HCT116 (cell line): Measurements from ENCODE around the gene ADGRG1. TPM values are rescaled to one million over a fixed set of nuclear protein-coding genes. Genes with fewer than 3 reads are reported as not detected.

Experiments
- ATAC-seq: fragments of 200-7000 bp; cut with Tn5 transposase; 2 replicates; pipeline ENCODE4 v1.9.1; 2020; ENCODE audit warnings: mild to moderate bottlenecking, moderate library complexity
- BruUV-seq: library from RNA; stranded (reverse); fragments of 400-500 nt; replicated peaks from 2 replicates; lab custom pipeline; 2021; lab: Mats Ljungman, UMichigan
- CTCF ChIA-PET: fragments of 300-600 bp; sonication (Branson Sonifier 250); formaldehyde crosslinking; loops from one replicate; lab custom pipeline; 2021; ENCODE audit warnings: antibody characterized with exemption; lab: Charles Lee
- POLR2A ChIA-PET: fragments of 300-600, 350-600 bp; sonication (Branson Sonifier 250); formaldehyde crosslinking; loops from one replicate; lab custom pipeline; 2021; ENCODE audit warnings: antibody characterized with exemption; lab: Charles Lee
- RAD21 ChIA-PET, 2 experiments: fragments of 300-600 bp; sonication (Branson Sonifier 250); formaldehyde crosslinking; loops; one replicate each; lab custom pipeline; 2023; ENCODE audit warnings: low total read pairs in 2 of 2; ENCODE audit not compliant: uncharacterized antibody in 2 of 2, unreplicated experiment in 2 of 2, low non-redundant PET in 1 of 2; lab: Charles Lee
- DNase-seq: peaks from one replicate; pipeline ENCODE4 v3.0.0-alpha.2; 2010; ENCODE audit warnings: low read depth, low spot score
- H2AFZ ChIP-seq: fragments of 200-600 bp; shearing (Covaris generic), sonication (generic); 2 replicates; pipeline ENCODE4 v1.6.1; 2017; ENCODE audit warnings: low read depth, mixed run types, mixed read lengths, antibody characterized with exemption, low read length; ENCODE audit not compliant: poor library complexity, severe bottlenecking
- H3K27ac ChIP-seq: 2 replicates; pipeline ENCODE4 v1.5.1; 2012; ENCODE audit warnings: low read depth, low read length
- H3K27me3 ChIP-seq: fragments of 200-600 bp; sonication (generic); 2 replicates; pipeline ENCODE4 v1.6.1; 2016; ENCODE audit warnings: mixed run types, low read length, mixed read lengths; ENCODE audit not compliant: insufficient read depth
- H3K36me3 ChIP-seq, 2 experiments: fragments of 200-500 bp in 1 of 2; fragments of 200-600 bp in 1 of 2; sonication (Bioruptor generic) in 1 of 2; sonication (generic) in 1 of 2; 2 replicates each; pipeline versions ENCODE4 v1.5.1 to v1.6.1; 2014 to 2016; ENCODE audit warnings: low read length in 2 of 2, inconsistent platforms in 1 of 2, mixed read lengths in 1 of 2, mixed run types in 1 of 2; ENCODE audit not compliant: insufficient read depth in 2 of 2, control insufficient read depth in 1 of 2
- H3K4me1 ChIP-seq, 2 experiments: fragments of 200-600 bp in 1 of 2; sonication (generic) in 1 of 2; 2 replicates each; pipeline versions ENCODE4 v1.5.1 to v1.6.1; 2012 to 2017; ENCODE audit warnings: low read length in 2 of 2, inconsistent platforms in 1 of 2, mild to moderate bottlenecking in 1 of 2, mixed read lengths in 1 of 2, mixed run types in 1 of 2, moderate library complexity in 1 of 2; ENCODE audit not compliant: insufficient read depth in 2 of 2, control insufficient read depth in 1 of 2
- H3K4me2 ChIP-seq: fragments of 200-600 bp; sonication (generic); 2 replicates; pipeline ENCODE4 v1.6.1; 2017; ENCODE audit warnings: mixed run types, low read length, mixed read lengths
- H3K4me3 ChIP-seq, 2 experiments: fragments of 200-600 bp in 1 of 2; sonication (generic) in 1 of 2; replicated peaks in 1 of 2; 2 replicates each; pipeline ENCODE4 v1.5.1; 2011 to 2016; ENCODE audit warnings: low read length in 2 of 2, control low read depth in 1 of 2, low read depth in 1 of 2, mild to moderate bottlenecking in 1 of 2, mixed read lengths in 1 of 2, mixed run types in 1 of 2
- H3K79me2 ChIP-seq: fragments of 200-600 bp; sonication (generic); 2 replicates; pipeline ENCODE4 v1.6.1; 2017; ENCODE audit warnings: mild to moderate bottlenecking, mixed run types, low read length, moderate library complexity, mixed read lengths; ENCODE audit not compliant: insufficient read depth
- H3K9ac ChIP-seq: fragments of 200-600 bp; sonication (generic); 2 replicates; pipeline ENCODE4 v1.6.1; 2016; ENCODE audit warnings: low read length, mixed read lengths
- H3K9me2 ChIP-seq: fragments of 200-600 bp; sonication (generic), shearing (Covaris generic); 2 replicates; pipeline ENCODE4 v1.6.1; 2017; ENCODE audit warnings: mixed run types, mild to moderate bottlenecking, moderate library complexity; ENCODE audit not compliant: insufficient read depth
- H3K9me3 ChIP-seq, 2 experiments: fragments of 200-500 bp in 1 of 2; fragments of 200-600 bp in 1 of 2; sonication (Bioruptor generic) in 1 of 2; sonication (generic) in 1 of 2; 2 replicates each; pipeline ENCODE4 v1.6.1; 2014 to 2017; ENCODE audit warnings: low read length in 2 of 2, mixed read lengths in 2 of 2, inconsistent platforms in 1 of 2, low read depth in 1 of 2, mild to moderate bottlenecking in 1 of 2, mixed run types in 1 of 2, moderate library complexity in 1 of 2; ENCODE audit not compliant: control insufficient read depth in 1 of 2, insufficient read depth in 1 of 2
- H4K20me1 ChIP-seq: fragments of 200-600 bp; sonication (generic), shearing (Covaris generic); 2 replicates; pipeline ENCODE4 v1.6.1; 2017; ENCODE audit warnings: mixed run types, mild to moderate bottlenecking, moderate library complexity; ENCODE audit not compliant: insufficient read depth
- CEBPB ChIP-seq: IDR thresholded peaks from 2 replicates; pipeline ENCODE4 v1.6.1; 2012; ENCODE audit warnings: low read depth
- CTCF ChIP-seq, 3 experiments: fragments of 200-600 bp in 1 of 3; sonication (generic) in 1 of 3; IDR thresholded peaks in 2 of 3; conservative IDR thresholded peaks in 1 of 3; 2 replicates each; pipeline ENCODE4 v1.5.1; 2012 to 2017; ENCODE audit warnings: low read depth in 2 of 3, low read length in 2 of 3, antibody characterized with exemption in 1 of 3, borderline replicate concordance in 1 of 3, control low read depth in 1 of 3, mild to moderate bottlenecking in 1 of 3, mixed read lengths in 1 of 3, mixed run types in 1 of 3, moderate library complexity in 1 of 3; ENCODE audit not compliant: insufficient read depth in 1 of 3
- EGR1 ChIP-seq: IDR thresholded peaks from 2 replicates; pipeline ENCODE4 v1.6.1; 2012; ENCODE audit warnings: low read depth
- ELF1 ChIP-seq: IDR thresholded peaks from 2 replicates; pipeline ENCODE4 v1.6.1; 2012; ENCODE audit warnings: low read depth, borderline replicate concordance
- EZH2phosphoT487 ChIP-seq: fragments of 200-600 bp; IDR thresholded peaks from 2 replicates; pipeline ENCODE4 v1.6.1; 2018; ENCODE audit warnings: antibody characterized with exemption, borderline replicate concordance
- FOSL1 ChIP-seq: IDR thresholded peaks from 2 replicates; pipeline ENCODE4 v1.6.1; 2012; ENCODE audit warnings: low read depth
- JUND ChIP-seq: IDR thresholded peaks from 2 replicates; pipeline ENCODE4 v1.6.1; 2012
- MAX ChIP-seq: IDR thresholded peaks from 2 replicates; pipeline ENCODE4 v1.6.1; 2012
- POLR2A ChIP-seq: IDR thresholded peaks from 2 replicates; pipeline ENCODE4 v1.7.0; 2011; ENCODE audit warnings: borderline replicate concordance; ENCODE audit not compliant: insufficient read depth, insufficient read length; ENCODE audit errors: extremely low read depth
- POLR2AphosphoS5 ChIP-seq: IDR thresholded peaks from 2 replicates; pipeline ENCODE4 v1.6.1; 2011; ENCODE audit warnings: mild to moderate bottlenecking, low read depth, low read length, moderate library complexity
- RAD21 ChIP-seq: IDR thresholded peaks from 2 replicates; pipeline ENCODE4 v1.6.1; 2012; ENCODE audit warnings: low read depth, mild to moderate bottlenecking
- SIN3A ChIP-seq: IDR thresholded peaks from 2 replicates; pipeline ENCODE4 v1.6.1; 2012; ENCODE audit warnings: low read depth
- SP1 ChIP-seq: IDR thresholded peaks from 2 replicates; pipeline ENCODE4 v1.6.1; 2012; ENCODE audit warnings: low read depth
- SRF ChIP-seq: IDR thresholded peaks from 2 replicates; pipeline ENCODE4 v1.6.1; 2012; ENCODE audit warnings: low read depth
- TCF7L2 ChIP-seq: IDR thresholded peaks from 2 replicates; pipeline ENCODE4 v1.7.0; 2011; ENCODE audit warnings: borderline replicate concordance, inconsistent platforms; ENCODE audit not compliant: insufficient read depth, insufficient read length; ENCODE audit errors: extremely low read depth
- YY1 ChIP-seq: IDR thresholded peaks from 2 replicates; pipeline ENCODE4 v1.6.1; 2011; ENCODE audit warnings: low read length, low read depth, moderate library complexity, mild to moderate bottlenecking; ENCODE audit not compliant: insufficient replicate concordance; ENCODE audit errors: extremely low read depth
- ZBTB33 ChIP-seq: IDR thresholded peaks from 2 replicates; pipeline ENCODE4 v1.6.1; 2011; ENCODE audit warnings: mild to moderate bottlenecking, low read length, moderate library complexity; ENCODE audit not compliant: insufficient replicate concordance; ENCODE audit errors: extremely low read depth
- ZFX ChIP-seq: fragments of 450-650 bp; IDR thresholded peaks from 2 replicates; pipeline ENCODE4 v1.6.1; 2017
- ZNF274 ChIP-seq: fragments of 200-500 bp; sonication (Bioruptor generic); IDR thresholded peaks from 2 replicates; pipeline ENCODE4 v1.6.1; 2014; ENCODE audit warnings: mild to moderate bottlenecking, low read depth, low read length, inconsistent platforms
- intact Hi-C: fragments of 100-400 bp; cut with micrococcal nuclease; formaldehyde crosslinking; loops from 2 replicates; pipeline ENCODE4 v1.10.0; 2022
- total RNA-seq: library from RNA; stranded (reverse); gene quantifications from one replicate; pipeline ENCODE4 v1.2.1, GENCODE V29; 2021; ENCODE audit not compliant: unreplicated experiment

The ADGRG1 gene
- total RNA-seq, 1 experiment from 2014 or later = 36.4 TPM

- H3K79me2 ChIP-seq = no peaks in the 10 kb centered on the region
- no peak for TF ChIP-seq CEBPB
- no peak for TF ChIP-seq ZNF274
- TF ChIP-seq ZBTB33 = no peak
- TF ChIP-seq SP1 = no peak
- no peak for TF ChIP-seq TCF7L2
- no peak for TF ChIP-seq EZH2phosphoT487
- TF ChIP-seq EGR1 = no peak
- no peak for TF ChIP-seq FOSL1
- TF ChIP-seq MAX = no peak
- no peak for TF ChIP-seq YY1
- no peak for TF ChIP-seq RAD21
- no peak for TF ChIP-seq POLR2A
- no peak for TF ChIP-seq SIN3A
- no peak for TF ChIP-seq ELF1
- no peak for TF ChIP-seq ZFX
- TF ChIP-seq CTCF (IDR thresholded peaks at IDR 0.05 in 2 of 3, conservative IDR thresholded peaks at IDR 0.05 in 1 of 3; ENCODE audit: borderline replicate concordance in 1 of 3, insufficient read depth in 1 of 3, low read depth in 2 of 3, low read length in 2 of 3) = no peak
- no peak for TF ChIP-seq POLR2AphosphoS5
- TF ChIP-seq JUND = no peak
- no peak for TF ChIP-seq SRF
- TF ChIP-seq, all 23 proteins: peak for 0
- DNase-seq = no peak
- ATAC-seq = no peak
- intact Hi-C loops = no loop called here
- no peaks in the 10 kb centered on the region for H3K9me3 ChIP-seq
- H3K4me3 ChIP-seq = no peak overlapping the region
- no peaks in the 10 kb centered on the region for H3K9me2 ChIP-seq
- H3K9ac ChIP-seq = no peak overlapping the region
- no peak overlapping the region for H3K4me2 ChIP-seq
- H4K20me1 ChIP-seq = no peaks in the 10 kb centered on the region
- ChIA-PET CTCF (interaction anchor here (0.8 to 2.9 kb wide), 2 partner anchors 8 to 39 kb away, joined by 3 to 18 read pairs; no protein-coding TSS in a partner anchor), POLR2A (no interaction called here), RAD21 (no interaction called here)
- H3K27me3 ChIP-seq = no peaks in the 10 kb centered on the region
- BruUV-seq = no TSS peak
- H2AFZ ChIP-seq = no peak overlapping the region
- H3K4me1 ChIP-seq = no peaks in the 10 kb centered on the region
- no peak overlapping the region for H3K27ac ChIP-seq
- no peaks in the 10 kb centered on the region for H3K36me3 ChIP-seq
Observed at GRCh38 chr16:57608462-57609113, 19.8 kb upstream of the ADGRG1 start.
